Measurements from ENCODE around the gene CELF4. TPM values are rescaled to one million over a fixed set of nuclear protein-coding genes. Genes with fewer than 3 reads are reported as not detected.

CELF4 gene
- total RNA-seq, 1 experiment from 2014 or later = 0.40 TPM

GRCh38 chr18:37577051-37577611, 11.5 kb upstream of the CELF4 start:
- TF ChIP-seq EZH2phosphoT487 (IDR thresholded peaks at IDR 0.05; ENCODE audit: borderline replicate concordance, low read length) (no peak), CTCF (conservative IDR thresholded peaks at IDR 0.05; ENCODE audit: low read depth, low read length) (no peak), EZH2 (IDR thresholded peaks at IDR 0.05; ENCODE audit: low read length, unreplicated experiment) (no peak)
- Histone ChIP-seq H3K36me3 (ENCODE audit: low read depth, low read length) (no peaks in the 10 kb centered on the region), H3K4me3 (ENCODE audit: low read length) (no peak overlapping the region), H2AFZ (ENCODE audit: low read length) (no peak overlapping the region), H3K9me3 (ENCODE audit: low read length) (no peaks in the 10 kb centered on the region), H4K20me1 (ENCODE audit: low read length) (no peaks in the 10 kb centered on the region), H3K9me2 (replicated peaks; ENCODE audit: low read length) (no peaks in the 10 kb centered on the region), H3K27me3 (ENCODE audit: low read length) (no peaks in the 10 kb centered on the region), H3K79me2 (ENCODE audit: low read length) (no peaks in the 10 kb centered on the region), H3F3A (ENCODE audit: low read length, unreplicated experiment) (no peaks in the 10 kb centered on the region), H3K4me2 (ENCODE audit: low read length) (no peak overlapping the region), H3K9ac (ENCODE audit: low read length) (no peak overlapping the region), H3K27ac (ENCODE audit: low read length) (no peak overlapping the region), H3K4me1 (ENCODE audit: insufficient read depth, low read length) (no peaks in the 10 kb centered on the region)
- DNase-seq = no peak
- no peak for ATAC-seq
- ChIA-PET POLR2A (ENCODE audit: unreplicated experiment) (no interaction called here), CTCF (no interaction called here)
- no TSS peak for BruUV-seq (replicated peaks)
- intact Hi-C loops (cut with micrococcal nuclease) = no loop called here

- no peaks in the 10 kb centered on the region for H3F3A ChIP-seq (ENCODE audit: low read length, unreplicated experiment)
- TF ChIP-seq EZH2phosphoT487 (IDR thresholded peaks at IDR 0.05; ENCODE audit: borderline replicate concordance, low read length) (no peak), CTCF (conservative IDR thresholded peaks at IDR 0.05; ENCODE audit: low read depth, low read length) (no peak), EZH2 (IDR thresholded peaks at IDR 0.05; ENCODE audit: low read length, unreplicated experiment) (no peak)
- no peak overlapping the region for H3K27ac ChIP-seq (ENCODE audit: low read length)
- no peaks in the 10 kb centered on the region for H3K79me2 ChIP-seq (ENCODE audit: low read length)
- H3K4me3 ChIP-seq (ENCODE audit: low read length) = no peak overlapping the region
- no peak overlapping the region for H2AFZ ChIP-seq (ENCODE audit: low read length)
- H3K27me3 ChIP-seq (ENCODE audit: low read length) = no peaks in the 10 kb centered on the region
- no peaks in the 10 kb centered on the region for H4K20me1 ChIP-seq (ENCODE audit: low read length)
- no peaks in the 10 kb centered on the region for H3K9me3 ChIP-seq (ENCODE audit: low read length)
- POLR2A ChIA-PET (ENCODE audit: unreplicated experiment) = no interaction called here
- H3K9me2 ChIP-seq (replicated peaks; ENCODE audit: low read length) = no peaks in the 10 kb centered on the region
- no peaks in the 10 kb centered on the region for H3K4me1 ChIP-seq (ENCODE audit: insufficient read depth, low read length)
- H3K9ac ChIP-seq (ENCODE audit: low read length) = no peak overlapping the region
- no TSS peak for BruUV-seq (replicated peaks)
- CTCF ChIA-PET = no interaction called here
- H3K36me3 ChIP-seq (ENCODE audit: low read depth, low read length) = no peaks in the 10 kb centered on the region
- no peak overlapping the region for H3K4me2 ChIP-seq (ENCODE audit: low read length)
- ATAC-seq (no peak), DNase-seq (no peak)
- intact Hi-C loops (cut with micrococcal nuclease) = no loop called here
These were observed 10.0 kb upstream of the CELF4 start for GRCh38 chr18:37575646-37576045.

GRCh38 chr18:37574113-37574512, 8.5 kb upstream of the CELF4 start:
- Histone ChIP-seq H3K9me3 (ENCODE audit: low read length) (no peaks in the 10 kb centered on the region), H3F3A (ENCODE audit: low read length, unreplicated experiment) (no peaks in the 10 kb centered on the region), H3K27ac (ENCODE audit: low read length) (no peak overlapping the region), H4K20me1 (ENCODE audit: low read length) (no peaks in the 10 kb centered on the region), H3K27me3 (ENCODE audit: low read length) (no peaks in the 10 kb centered on the region), H3K9ac (ENCODE audit: low read length) (no peak overlapping the region), H3K36me3 (ENCODE audit: low read depth, low read length) (no peaks in the 10 kb centered on the region), H3K9me2 (replicated peaks; ENCODE audit: low read length) (no peaks in the 10 kb centered on the region), H3K4me2 (ENCODE audit: low read length) (no peak overlapping the region), H3K79me2 (ENCODE audit: low read length) (no peaks in the 10 kb centered on the region), H3K4me3 (ENCODE audit: low read length) (no peak overlapping the region), H3K4me1 (ENCODE audit: insufficient read depth, low read length) (no peaks in the 10 kb centered on the region), H2AFZ (ENCODE audit: low read length) (no peak overlapping the region)
- TF ChIP-seq CTCF (conservative IDR thresholded peaks at IDR 0.05; ENCODE audit: low read depth, low read length) (no peak), EZH2phosphoT487 (IDR thresholded peaks at IDR 0.05; ENCODE audit: borderline replicate concordance, low read length) (no peak), EZH2 (IDR thresholded peaks at IDR 0.05; ENCODE audit: low read length, unreplicated experiment) (no peak)
- ChIA-PET POLR2A (ENCODE audit: unreplicated experiment) (no interaction called here), CTCF (no interaction called here)
- intact Hi-C loops (cut with micrococcal nuclease) = no loop called here
- ATAC-seq (no peak), DNase-seq (no peak)
- BruUV-seq (replicated peaks) = no TSS peak

Measured in PC-3 (cell line).